Endothelial cell of umbilical vein (primary cell): ENCODE measurements around the gene RUVBL1. TPM values are rescaled to one million over a fixed set of nuclear protein-coding genes. Genes with fewer than 3 reads are reported as not detected.
A peak's percentile ranks its signal among the peaks of the same experiment; 100 is the strongest.

Experiments
- BruUV-seq: library from RNA; stranded (reverse); fragments of 400-500 nt; replicated peaks from 2 replicates; lab custom pipeline; 2021; lab: Mats Ljungman, UMichigan
- CTCF ChIA-PET: fragments of 300-600, 350-600 bp; sonication (Branson Sonifier 250); formaldehyde crosslinking; loops from one replicate; lab custom pipeline; 2021; ENCODE audit warnings: antibody characterized with exemption, inconsistent platforms; lab: Charles Lee
- POLR2A ChIA-PET: fragments of 300-600, 350-600 bp; sonication (Branson Sonifier 250); formaldehyde crosslinking; loops from one replicate; lab custom pipeline; 2021; ENCODE audit warnings: antibody characterized with exemption, inconsistent platforms; lab: Charles Lee
- DNase-seq: peaks from one replicate; pipeline ENCODE4 v3.0.0-alpha.2; 2011; ENCODE audit warnings: low read depth, low spot score
- FAIRE-seq: peaks from 2 replicates; lab custom pipeline; 2011; peaks lifted over from hg19 to GRCh38; lab: Jason Lieb, UNC
- H2AFZ ChIP-seq: 2 replicates; pipeline ENCODE4 v1.6.0; 2012; ENCODE audit warnings: low read depth, low read length, control low read depth, inconsistent platforms
- H3K27ac ChIP-seq: 2 replicates; pipeline ENCODE4 v1.5.1; 2011; ENCODE audit warnings: low read depth, mild to moderate bottlenecking, control low read depth, low read length, moderate library complexity; ENCODE audit not compliant: insufficient read depth
- H3K27me3 ChIP-seq, 2 experiments: 2 replicates each; pipeline versions ENCODE4 v1.6.0 to v1.6.1; 2011; ENCODE audit warnings: low read length in 2 of 2, mixed read lengths in 1 of 2; ENCODE audit not compliant: control insufficient read depth in 2 of 2, insufficient read depth in 2 of 2
- H3K36me3 ChIP-seq, 2 experiments: 2 replicates in 1 of 2; 3 replicates in 1 of 2; pipeline ENCODE4 v1.5.1; 2011; ENCODE audit warnings: low read length in 2 of 2, mild to moderate bottlenecking in 1 of 2, moderate library complexity in 1 of 2; ENCODE audit not compliant: control insufficient read depth in 2 of 2, insufficient read depth in 2 of 2; ENCODE audit errors: extremely low read depth in 1 of 2
- H3K4me1 ChIP-seq: 3 replicates; pipeline ENCODE4 v1.5.1; 2011; ENCODE audit warnings: mild to moderate bottlenecking, low read length; ENCODE audit not compliant: control insufficient read depth, insufficient read depth; ENCODE audit errors: extremely low read depth
- H3K4me2 ChIP-seq: 2 replicates; pipeline ENCODE4 v1.6.1; 2011; ENCODE audit warnings: low read length, control low read depth, mixed read lengths; ENCODE audit not compliant: insufficient read depth
- H3K4me3 ChIP-seq, 3 experiments: fragments of 200-600 bp in 1 of 3; sonication (generic), shearing (Covaris generic) in 1 of 3; replicated peaks in 1 of 3; 2 replicates each; pipeline ENCODE4 v1.5.1; 2011 to 2016; ENCODE audit warnings: control low read depth in 3 of 3, low read length in 3 of 3, mild to moderate bottlenecking in 2 of 3, inconsistent platforms in 1 of 3, low read depth in 1 of 3, moderate library complexity in 1 of 3; ENCODE audit not compliant: insufficient read depth in 1 of 3
- H3K79me2 ChIP-seq: 2 replicates; pipeline ENCODE4 v1.6.0; 2012; ENCODE audit warnings: low read length, inconsistent platforms; ENCODE audit not compliant: control insufficient read depth, insufficient read depth
- H3K9ac ChIP-seq: replicated peaks from 2 replicates; pipeline ENCODE3; 2011; ENCODE audit warnings: low read length, control low read depth; ENCODE audit not compliant: insufficient read depth; ENCODE audit errors: extremely low read depth
- H3K9me1 ChIP-seq: replicated peaks from 3 replicates; pipeline ENCODE4 v1.6.0; 2011; ENCODE audit warnings: mild to moderate bottlenecking, low read length; ENCODE audit not compliant: control insufficient read depth, insufficient read depth; ENCODE audit errors: extremely low read depth
- H3K9me3 ChIP-seq: replicated peaks from 2 replicates; pipeline ENCODE4 v1.5.1; 2012; ENCODE audit warnings: low read length, inconsistent platforms; ENCODE audit not compliant: control insufficient read depth, insufficient read depth
- H4K20me1 ChIP-seq: replicated peaks from 2 replicates; pipeline ENCODE3; 2011; ENCODE audit warnings: mild to moderate bottlenecking, low read length; ENCODE audit not compliant: control insufficient read depth, insufficient read depth; ENCODE audit errors: extremely low read depth
- CTCF ChIP-seq, 2 donors: IDR thresholded peaks; 1 replicate in 1 of 2; 2 replicates in 1 of 2; pipeline ENCODE4 v1.5.1; 2011; ENCODE audit warnings: low read length in 2 of 2, mild to moderate bottlenecking in 2 of 2, moderate library complexity in 2 of 2, control low read depth in 1 of 2, inconsistent platforms in 1 of 2, low read depth in 1 of 2; ENCODE audit not compliant: insufficient read depth in 1 of 2; ENCODE audit errors: extremely low read depth in 1 of 2
- MAX ChIP-seq: IDR thresholded peaks from 2 replicates; pipeline ENCODE4 v1.6.1; 2011; ENCODE audit not compliant: insufficient read depth, insufficient read length
- MYC ChIP-seq: IDR thresholded peaks from one replicate; pipeline ENCODE4 v1.6.1; 2011; ENCODE audit warnings: mild to moderate bottlenecking, low read depth, low read length
- POLR2A ChIP-seq: IDR thresholded peaks from 2 replicates; pipeline ENCODE4 v1.6.1; 2012; ENCODE audit warnings: low read depth, mild to moderate bottlenecking, control low read depth, low read length
- POLR2AphosphoS5 ChIP-seq: IDR thresholded peaks from 2 replicates; pipeline ENCODE4 v1.6.1; 2012; ENCODE audit warnings: low read depth, mild to moderate bottlenecking, control low read depth, low read length, moderate library complexity; ENCODE audit not compliant: insufficient read depth
- dilution Hi-C: fragments of 300-500 bp; cut with MboI; formaldehyde crosslinking; loops from one replicate; pipeline ENCODE4 v1.15.0; 2019; ENCODE audit warnings: low sequenced_read_pairs; ENCODE audit not compliant: extremely low pct_ligation_motif_present
- intact Hi-C: fragments of 100-400 bp; cut with micrococcal nuclease; formaldehyde crosslinking; loops from one replicate; pipeline ENCODE4 v1.10.0; 2022
- polyA plus RNA-seq, 4 experiments: library from polyadenylated mRNA; depleted of rRNA in 3 of 4; stranded (reverse) in 3 of 4; unstranded in 1 of 4; fragments of >200 nt; gene quantifications; 2 replicates each; pipeline versions ENCODE4 v1.2.1 to v1.2.3, GENCODE V29; 2011 to 2012; ENCODE audit warnings: missing spikeins in 1 of 4
- total RNA-seq: library from RNA; stranded (reverse); gene quantifications from 2 replicates; pipeline ENCODE4 v1.2.3, GENCODE V29; 2021

RUVBL1 gene
- total and polyA plus RNA-seq, 2 donors (not counting 3 experiments of a cell fraction or from before 2014, with no cell fraction given) = 52.5 to 58.5 TPM

- BruUV-seq = no TSS peak
- Histone ChIP-seq H4K20me1 (no peaks in the 10 kb centered on the region), H3K27me3 (no peaks in the 10 kb centered on the region), H3K4me2 (peak overlapping the region; percentile 62), H3K27ac (peak overlapping the region; percentile 19), H3K4me1 (peaks cover 49% of the 10 kb centered on the region), H3K79me2 (no peaks in the 10 kb centered on the region), H3K4me3 (peak overlapping the region in 1 of 3 experiments; percentile 44), H3K9me3 (no peaks in the 10 kb centered on the region), H3K36me3 (peaks cover 3 to 19% of the 10 kb centered on the region in 2 experiments), H2AFZ (peak overlapping the region; percentile 37), H3K9me1 (no peaks in the 10 kb centered on the region), H3K9ac (peak overlapping the region; percentile 49)
- no peak for DNase-seq
- dilution Hi-C loops (no loop called here), intact Hi-C loops (loop anchor here (2.0 to 5.0 kb wide), 2 partner anchors 46 to 405 kb away; partner anchors contain the start of gene RUVBL1)
- FAIRE-seq = no peak
- ChIA-PET POLR2A (no interaction called here), CTCF (interaction anchor here (1.0 to 2.6 kb wide), 2 partner anchors 18 to 56 kb away, joined by 3 to 32 read pairs; no protein-coding TSS in a partner anchor)
- TF ChIP-seq MAX (no peak), POLR2A (peak; percentile 6), POLR2AphosphoS5 (no peak), MYC (no peak)
Measured at GRCh38 chr3:128077202-128077624, 46.4 kb downstream of the RUVBL1 start.

GRCh38 chr3:128076483-128077201, 47.0 kb downstream of the RUVBL1 start:
- no peak overlapping the region for H3K27ac ChIP-seq
- peak overlapping the region; percentile 37 for H2AFZ ChIP-seq
- TF ChIP-seq CTCF (IDR thresholded peaks at IDR 0.05; ENCODE audit: extremely low read depth in 1 of 2, insufficient read depth in 1 of 2, low read depth in 1 of 2, low read length in 2 of 2) = no peak
- TF ChIP-seq POLR2A = peak; percentile 37
- DNase-seq (peak; percentile 33), FAIRE-seq (no peak)
- peaks cover 3 to 22% of the 10 kb centered on the region in 2 experiments for H3K36me3 ChIP-seq
- no peaks in the 10 kb centered on the region for H3K9me1 ChIP-seq
- no TSS peak for BruUV-seq
- peak overlapping the region in 2 of 3 experiments; percentile 16 to 44 for H3K4me3 ChIP-seq
- H3K9me3 ChIP-seq = no peaks in the 10 kb centered on the region
- ChIA-PET CTCF (interaction anchor here (1.5 to 2.6 kb wide), 6 partner anchors 8 to 58 kb away, joined by 3 to 32 read pairs (median 5); no protein-coding TSS in a partner anchor), POLR2A (no interaction called here)
- no peaks in the 10 kb centered on the region for H3K79me2 ChIP-seq
- H3K4me1 ChIP-seq = peaks cover 51% of the 10 kb centered on the region
- no peaks in the 10 kb centered on the region for H4K20me1 ChIP-seq
- peak overlapping the region; percentile 62 for H3K4me2 ChIP-seq
- H3K9ac ChIP-seq = peak overlapping the region; percentile 49
- H3K27me3 ChIP-seq = no peaks in the 10 kb centered on the region
- dilution Hi-C loops = no loop called here
- intact Hi-C loops = loop anchor here (2.0 to 5.0 kb wide), 2 partner anchors 46 to 406 kb away; partner anchors contain the start of gene RUVBL1
